ENCODE measurements around the gene SF1. TPM values are rescaled to one million over a fixed set of nuclear protein-coding genes. Genes with fewer than 3 reads are reported as not detected.
A peak's percentile ranks its signal among the peaks of the same experiment; 100 is the strongest.

SF1 gene
- total and polyA plus RNA-seq, 8 donors = 99.8 to 181 (median 137) TPM

GRCh38 chr11:64763526-64764039 is 14.8 kb downstream of the SF1 start:
- FAIRE-seq = no peak
- H3K27ac ChIP-seq = peak overlapping the region in 2 of 4 donors; percentile 4 to 28
- DNase-seq = peak in 3 of 6 donors; percentile 24 to 46 (median 43)
- H3K4me3 ChIP-seq = no peak overlapping the region
- no peaks in the 10 kb centered on the region for H3K27me3 ChIP-seq
- no peaks in the 10 kb centered on the region for H3K9me3 ChIP-seq
- TF ChIP-seq CTCF (IDR thresholded peaks at IDR 0.05) = no peak
- H3K4me1 ChIP-seq = peaks cover 0 to 6% (median 5%) of the 10 kb centered on the region in 3 donors
- peaks cover 11 to 54% (median 46%) of the 10 kb centered on the region in 3 donors for H3K36me3 ChIP-seq
- WGBS, 2 donors = 76 to 89% methylated on average over 6 of the region's 6 CpGs
- peak in 1 of 4 donors; percentile 1 for ATAC-seq
- intact Hi-C loops (cut with DNase I) = no loop called here

DNA sequence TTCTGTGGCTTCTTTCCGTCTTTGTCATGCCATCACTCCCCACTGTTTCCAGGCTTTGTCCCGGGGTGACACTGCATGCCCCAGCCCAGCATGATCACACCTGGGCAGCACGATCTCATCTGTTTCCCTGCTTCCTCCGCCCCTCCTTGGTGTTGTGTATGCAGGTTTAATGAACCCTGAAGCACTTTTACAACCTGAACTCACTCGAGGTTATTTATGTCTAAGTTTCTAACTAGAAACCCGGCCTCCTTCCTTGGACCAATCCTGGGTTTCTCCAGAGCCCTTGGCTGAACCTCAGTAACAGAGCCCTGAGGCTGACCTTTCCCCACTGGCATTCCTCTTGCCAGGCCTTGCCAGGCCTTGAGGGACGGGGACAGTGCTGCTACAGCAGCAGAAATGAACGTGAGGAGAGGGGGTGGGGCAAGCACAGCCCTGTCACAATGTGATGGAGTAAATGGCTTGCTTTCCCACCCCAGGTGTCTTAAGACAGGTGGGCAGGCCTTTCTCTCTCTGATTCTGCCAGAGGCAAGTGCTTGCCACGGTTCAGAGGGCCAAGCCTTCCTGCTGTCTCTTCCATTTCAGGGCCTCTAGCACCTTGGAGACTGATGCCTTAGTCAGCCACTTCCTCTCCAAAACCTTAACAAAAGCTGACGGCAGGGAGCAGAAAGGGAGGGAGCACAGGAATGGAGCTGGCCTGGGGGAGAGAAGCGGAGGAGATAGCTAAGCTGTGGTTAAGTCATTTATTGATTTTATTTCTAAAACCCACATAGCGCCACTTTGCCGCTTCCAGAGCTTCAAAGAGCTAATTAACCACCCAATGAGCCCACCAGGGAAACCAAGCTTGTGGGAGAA is 15.4 kb downstream of the SF1 start:
- ATAC-seq (peak in 1 of 4 donors; percentile 6), DNase-seq (no peak), FAIRE-seq (no peak)
- Histone ChIP-seq H3K9me3 (no peaks in the 10 kb centered on the region), H3K27me3 (no peaks in the 10 kb centered on the region), H3K36me3 (peaks cover 10 to 47% (median 40%) of the 10 kb centered on the region in 3 donors), H3K27ac (peak overlapping the region in 2 of 4 donors; percentile 4 to 28), H3K4me3 (no peak overlapping the region), H3K4me1 (peaks cover 0 to 6% (median 5%) of the 10 kb centered on the region in 3 donors)
- intact Hi-C loops (cut with DNase I) = no loop called here
- no peak for TF ChIP-seq CTCF (IDR thresholded peaks at IDR 0.05)
- WGBS, 2 donors = 56 to 60% methylated on average over 13 of the region's 13 CpGs

DNA sequence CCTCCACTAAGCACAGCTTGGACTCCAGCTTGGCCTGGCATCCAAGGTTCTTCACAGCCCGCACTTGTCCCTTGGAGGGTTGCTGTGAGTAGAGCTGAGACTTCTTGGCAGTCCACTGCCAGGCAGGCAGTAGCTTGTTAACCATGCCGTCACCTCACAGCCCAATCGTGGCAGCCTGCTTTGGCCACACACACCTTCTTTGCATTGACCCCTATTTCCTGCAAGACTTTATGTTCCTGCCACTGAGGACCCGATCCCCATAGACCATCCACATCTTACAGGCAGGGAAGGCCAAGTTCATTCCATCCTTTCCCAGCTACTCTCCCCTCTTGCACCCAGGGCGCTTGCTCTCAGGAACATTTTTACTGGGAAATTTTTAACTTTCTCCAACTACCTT is 16.1 kb downstream of the SF1 start:
- Histone ChIP-seq H3K27ac (no peak overlapping the region), H3K4me3 (no peak overlapping the region), H3K9me3 (no peaks in the 10 kb centered on the region), H3K27me3 (no peaks in the 10 kb centered on the region), H3K4me1 (peaks cover 0 to 6% (median 5%) of the 10 kb centered on the region in 3 donors), H3K36me3 (peaks cover 4 to 41% (median 33%) of the 10 kb centered on the region in 3 donors)
- 83 to 89% methylated on average over 5 of the region's 5 CpGs for WGBS, 2 donors
- no peak for FAIRE-seq
- intact Hi-C loops (cut with DNase I) = no loop called here
- peak in 1 of 4 donors; percentile 1 for ATAC-seq
- DNase-seq = peak in 1 of 6 donors; percentile 31
- TF ChIP-seq CTCF (IDR thresholded peaks at IDR 0.05) = no peak

DNA sequence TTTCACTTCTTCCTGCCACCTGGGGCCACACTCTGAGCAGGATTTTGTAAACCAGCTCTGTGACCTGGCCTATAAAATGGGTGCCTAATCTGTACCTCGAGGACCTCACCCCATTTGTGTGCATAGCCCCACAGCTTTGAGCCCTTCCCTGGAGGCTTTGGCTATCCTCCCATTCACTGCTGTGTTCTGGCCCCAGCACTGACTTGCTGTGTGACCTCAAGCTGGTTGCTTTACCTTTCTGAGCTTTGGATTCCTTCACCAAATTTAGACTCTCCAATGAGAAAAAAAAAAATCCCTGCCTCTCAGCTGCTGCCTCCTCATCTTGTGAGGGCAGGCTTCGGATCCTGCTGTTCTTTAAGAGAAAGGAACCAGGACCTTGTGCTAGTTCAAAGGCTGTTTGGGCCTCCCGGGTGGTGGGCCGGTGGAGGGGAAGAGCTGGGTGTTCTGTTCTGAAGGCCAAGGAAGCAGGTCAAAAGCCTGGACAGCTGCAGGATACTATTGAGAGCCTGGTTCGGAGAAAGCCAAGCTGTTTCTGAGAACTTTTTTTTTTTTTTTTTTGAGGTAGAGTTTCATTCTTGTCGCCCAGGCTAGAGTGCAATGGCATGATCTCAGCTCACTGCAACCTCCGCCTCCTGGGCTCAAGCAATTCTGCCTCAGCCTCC is 17.5 kb downstream of the SF1 start:
- Histone ChIP-seq H3K4me1 (peaks cover 0 to 6% (median 5%) of the 10 kb centered on the region in 3 donors), H3K4me3 (no peak overlapping the region), H3K27ac (no peak overlapping the region), H3K9me3 (no peaks in the 10 kb centered on the region), H3K27me3 (no peaks in the 10 kb centered on the region), H3K36me3 (peaks cover 0 to 27% (median 21%) of the 10 kb centered on the region in 3 donors)
- no peak for TF ChIP-seq CTCF (IDR thresholded peaks at IDR 0.05)
- WGBS, 2 donors = 68 to 78% methylated on average over 7 of the region's 7 CpGs
- FAIRE-seq (no peak), DNase-seq (peak in 1 of 6 donors; percentile 35), ATAC-seq (no peak)
- intact Hi-C loops (cut with DNase I) = no loop called here
